PFSK-1 (cell line): ENCODE data around the gene SERPINB13.

Experiments used
- FOXP2 ChIP-seq: optimal IDR thresholded peaks from 2 replicates; pipeline ENCODE3; 2011; ENCODE audit warnings: borderline replicate concordance, control low read depth, inconsistent platforms; ENCODE audit not compliant: insufficient read depth; ENCODE audit errors: extremely low read length, extremely low read depth
- POLR2AphosphoS5 ChIP-seq: IDR thresholded peaks from 2 replicates; pipeline ENCODE4 v1.6.1; 2012; ENCODE audit warnings: low read depth, mild to moderate bottlenecking, control low read depth, low read length, moderate library complexity
- SIN3A ChIP-seq: IDR thresholded peaks from 2 replicates; pipeline ENCODE4 v1.6.1; 2012; ENCODE audit warnings: mild to moderate bottlenecking, low read length, moderate library complexity, borderline replicate concordance; ENCODE audit not compliant: insufficient read depth
- TAF1 ChIP-seq: IDR thresholded peaks from 2 replicates; pipeline ENCODE4 v1.6.1; 2012; ENCODE audit warnings: low read length, control low read depth, borderline replicate concordance; ENCODE audit not compliant: insufficient read depth
- TF ChIP-seq, protein P1 (sequence below), 2 experiments: IDR thresholded peaks; 2 replicates each; pipeline versions ENCODE4 v1.6.1 to v1.8.0; 2011 to 2012; ENCODE audit warnings: low read depth in 2 of 2, low read length in 2 of 2, control low read depth in 1 of 2, inconsistent platforms in 1 of 2, mild to moderate bottlenecking in 1 of 2, moderate library complexity in 1 of 2; ENCODE audit not compliant: insufficient read depth in 1 of 2

DNA sequence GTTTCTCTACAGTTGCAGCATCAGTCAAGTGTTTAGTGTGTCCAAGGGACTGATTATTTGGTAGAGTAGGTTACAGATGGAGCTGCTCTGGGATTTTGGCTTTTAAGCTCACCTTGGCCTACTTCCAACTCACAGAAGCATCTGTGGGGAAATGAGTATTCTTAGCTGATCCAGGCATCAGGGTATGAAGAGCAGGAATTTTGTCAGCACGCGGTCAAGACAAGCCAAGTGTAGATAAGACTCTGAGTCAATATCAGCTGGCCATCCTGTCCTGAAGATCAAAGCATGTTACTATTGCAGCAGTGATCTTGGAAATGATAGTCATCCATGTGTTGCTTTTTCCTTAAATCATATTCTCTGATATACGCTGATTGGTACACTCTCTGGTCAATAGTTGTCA lies 32.5 kb downstream of the SERPINB13 start:
- TF ChIP-seq, protein P1, sequence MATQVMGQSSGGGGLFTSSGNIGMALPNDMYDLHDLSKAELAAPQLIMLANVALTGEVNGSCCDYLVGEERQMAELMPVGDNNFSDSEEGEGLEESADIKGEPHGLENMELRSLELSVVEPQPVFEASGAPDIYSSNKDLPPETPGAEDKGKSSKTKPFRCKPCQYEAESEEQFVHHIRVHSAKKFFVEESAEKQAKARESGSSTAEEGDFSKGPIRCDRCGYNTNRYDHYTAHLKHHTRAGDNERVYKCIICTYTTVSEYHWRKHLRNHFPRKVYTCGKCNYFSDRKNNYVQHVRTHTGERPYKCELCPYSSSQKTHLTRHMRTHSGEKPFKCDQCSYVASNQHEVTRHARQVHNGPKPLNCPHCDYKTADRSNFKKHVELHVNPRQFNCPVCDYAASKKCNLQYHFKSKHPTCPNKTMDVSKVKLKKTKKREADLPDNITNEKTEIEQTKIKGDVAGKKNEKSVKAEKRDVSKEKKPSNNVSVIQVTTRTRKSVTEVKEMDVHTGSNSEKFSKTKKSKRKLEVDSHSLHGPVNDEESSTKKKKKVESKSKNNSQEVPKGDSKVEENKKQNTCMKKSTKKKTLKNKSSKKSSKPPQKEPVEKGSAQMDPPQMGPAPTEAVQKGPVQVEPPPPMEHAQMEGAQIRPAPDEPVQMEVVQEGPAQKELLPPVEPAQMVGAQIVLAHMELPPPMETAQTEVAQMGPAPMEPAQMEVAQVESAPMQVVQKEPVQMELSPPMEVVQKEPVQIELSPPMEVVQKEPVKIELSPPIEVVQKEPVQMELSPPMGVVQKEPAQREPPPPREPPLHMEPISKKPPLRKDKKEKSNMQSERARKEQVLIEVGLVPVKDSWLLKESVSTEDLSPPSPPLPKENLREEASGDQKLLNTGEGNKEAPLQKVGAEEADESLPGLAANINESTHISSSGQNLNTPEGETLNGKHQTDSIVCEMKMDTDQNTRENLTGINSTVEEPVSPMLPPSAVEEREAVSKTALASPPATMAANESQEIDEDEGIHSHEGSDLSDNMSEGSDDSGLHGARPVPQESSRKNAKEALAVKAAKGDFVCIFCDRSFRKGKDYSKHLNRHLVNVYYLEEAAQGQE (IDR thresholded peaks at IDR 0.05; ENCODE audit: insufficient read depth in 1 of 2, low read depth in 2 of 2, low read length in 2 of 2) = no peak
- TF ChIP-seq SIN3A = no peak
- no peak for TF ChIP-seq TAF1
- TF ChIP-seq POLR2AphosphoS5 = no peak
- no peak for TF ChIP-seq FOXP2
